ENCODE measurements around the gene TPPP2.

TPPP2 gene

DNA sequence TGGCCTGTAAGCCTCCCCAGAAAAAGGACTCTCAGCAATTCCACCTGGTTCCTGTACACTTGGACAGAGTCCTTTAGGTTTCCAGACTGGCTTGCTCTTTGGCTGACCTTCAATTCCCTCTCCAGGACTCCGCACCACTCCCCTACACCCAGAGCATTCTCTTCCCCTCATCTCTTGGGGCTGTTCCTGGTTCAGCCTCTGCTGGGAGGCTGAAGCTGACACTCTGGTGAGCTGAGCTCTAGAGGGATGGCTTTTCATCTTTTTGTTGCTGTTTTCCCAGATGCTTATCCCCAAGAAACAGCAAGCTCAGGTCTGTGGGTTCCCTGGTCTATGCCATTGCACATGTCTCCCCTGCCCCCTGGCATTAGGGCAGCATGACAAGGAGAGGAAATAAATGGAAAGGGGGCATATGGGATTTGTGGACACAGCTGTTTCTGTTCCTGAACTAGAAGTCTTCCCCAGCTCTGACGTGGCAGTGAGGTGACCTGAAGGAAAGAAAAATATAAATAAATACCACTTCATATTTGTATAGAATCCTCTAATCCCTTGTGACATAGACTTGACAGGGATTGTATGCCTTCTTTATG lies 13.5 kb downstream of the TPPP2 start:
- TF ChIP-seq, protein P1, sequence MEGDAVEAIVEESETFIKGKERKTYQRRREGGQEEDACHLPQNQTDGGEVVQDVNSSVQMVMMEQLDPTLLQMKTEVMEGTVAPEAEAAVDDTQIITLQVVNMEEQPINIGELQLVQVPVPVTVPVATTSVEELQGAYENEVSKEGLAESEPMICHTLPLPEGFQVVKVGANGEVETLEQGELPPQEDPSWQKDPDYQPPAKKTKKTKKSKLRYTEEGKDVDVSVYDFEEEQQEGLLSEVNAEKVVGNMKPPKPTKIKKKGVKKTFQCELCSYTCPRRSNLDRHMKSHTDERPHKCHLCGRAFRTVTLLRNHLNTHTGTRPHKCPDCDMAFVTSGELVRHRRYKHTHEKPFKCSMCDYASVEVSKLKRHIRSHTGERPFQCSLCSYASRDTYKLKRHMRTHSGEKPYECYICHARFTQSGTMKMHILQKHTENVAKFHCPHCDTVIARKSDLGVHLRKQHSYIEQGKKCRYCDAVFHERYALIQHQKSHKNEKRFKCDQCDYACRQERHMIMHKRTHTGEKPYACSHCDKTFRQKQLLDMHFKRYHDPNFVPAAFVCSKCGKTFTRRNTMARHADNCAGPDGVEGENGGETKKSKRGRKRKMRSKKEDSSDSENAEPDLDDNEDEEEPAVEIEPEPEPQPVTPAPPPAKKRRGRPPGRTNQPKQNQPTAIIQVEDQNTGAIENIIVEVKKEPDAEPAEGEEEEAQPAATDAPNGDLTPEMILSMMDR (IDR thresholded peaks at IDR 0.05; ENCODE audit: borderline replicate concordance, insufficient read depth, low read depth, low read length): no peak
- H3K4me3 ChIP-seq (ENCODE audit: low read depth, low read length): no peak overlapping the region

DNA sequence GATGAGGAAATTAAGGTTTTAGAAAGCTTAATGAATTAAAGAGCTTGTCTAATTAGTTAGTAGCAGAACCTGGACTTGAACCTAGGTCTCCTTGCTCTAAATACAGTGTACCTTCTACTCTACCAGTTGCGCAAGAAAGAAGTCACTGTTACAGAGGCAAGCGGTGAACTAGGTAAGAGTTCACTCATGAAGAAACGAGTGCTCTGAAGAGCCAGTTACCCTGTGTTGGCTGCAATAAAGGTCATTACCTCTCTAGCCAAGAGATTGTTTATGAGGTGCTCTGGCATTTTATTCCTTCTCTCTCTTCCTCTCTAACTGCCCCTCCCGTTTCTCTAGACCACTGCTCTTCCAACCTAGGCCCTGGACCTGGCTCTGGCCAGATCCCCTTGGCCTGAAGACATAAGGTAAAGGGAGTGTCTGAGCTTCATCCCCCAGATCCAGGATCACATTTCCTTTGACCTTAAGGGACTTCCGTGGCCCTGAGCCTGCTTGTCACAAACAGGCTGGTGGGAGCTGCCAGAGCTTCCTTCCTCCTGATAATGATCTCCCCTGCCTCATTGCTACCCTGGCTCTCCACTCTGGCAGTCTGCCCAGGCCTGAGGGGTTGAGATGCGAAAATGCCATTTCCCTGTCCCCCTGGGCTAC lies 14.1 kb downstream of the TPPP2 start:
- TF ChIP-seq, protein P1 (IDR thresholded peaks at IDR 0.05; ENCODE audit: borderline replicate concordance, insufficient read depth, low read depth, low read length): no peak
- H3K4me3 ChIP-seq (ENCODE audit: low read depth, low read length): no peak overlapping the region

DNA sequence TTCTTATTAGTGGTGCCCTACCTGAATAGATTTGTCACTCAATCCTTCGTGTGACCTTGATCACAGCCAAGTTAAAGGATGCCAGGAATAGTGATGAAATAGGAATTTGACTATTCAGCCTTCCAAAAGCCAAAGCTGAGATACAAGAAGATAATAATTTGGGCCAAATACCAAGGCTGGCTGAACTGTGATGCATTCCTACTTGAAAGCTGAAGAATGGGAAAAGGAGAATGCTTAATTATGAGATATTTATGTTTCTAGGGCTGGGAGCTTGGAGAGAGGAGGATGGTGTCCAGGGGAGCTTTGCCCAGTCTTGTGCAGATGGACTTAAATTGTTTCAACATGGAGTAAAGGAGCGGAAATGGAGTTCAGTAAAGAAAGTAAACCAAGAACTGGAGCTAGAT lies 17.4 kb downstream of the TPPP2 start:
- TF ChIP-seq, protein P1 (IDR thresholded peaks at IDR 0.05; ENCODE audit: borderline replicate concordance, insufficient read depth, low read depth, low read length): no peak

DNA sequence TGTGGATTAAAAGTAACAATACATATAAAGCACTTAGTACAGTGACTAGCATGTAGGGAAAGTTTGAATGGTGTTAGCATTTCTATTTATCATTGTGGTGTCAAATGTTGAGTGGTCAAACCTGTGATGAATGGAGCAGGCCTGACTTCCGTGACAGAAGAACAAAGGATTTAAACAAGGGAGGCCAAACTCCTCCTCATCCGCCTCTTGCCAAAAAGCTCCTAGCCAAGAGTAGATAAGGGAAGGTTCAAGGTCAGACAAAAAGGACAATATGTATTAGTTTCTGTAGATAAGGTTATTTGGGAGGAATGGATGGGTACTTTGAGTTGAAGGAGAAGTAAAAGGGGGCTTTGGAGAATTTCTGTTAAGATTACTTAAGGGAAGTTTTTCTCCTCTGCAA lies 18.6 kb downstream of the TPPP2 start:
- TF ChIP-seq, protein P1 (IDR thresholded peaks at IDR 0.05; ENCODE audit: borderline replicate concordance, insufficient read depth, low read depth, low read length): no peak
- H3K4me3 ChIP-seq (ENCODE audit: low read depth, low read length): no peak overlapping the region

More for the DNA sequence above, 17.4 kb downstream of the TPPP2 start:
- H3K4me3 ChIP-seq (ENCODE audit: low read depth, low read length): no peak overlapping the region

DNA sequence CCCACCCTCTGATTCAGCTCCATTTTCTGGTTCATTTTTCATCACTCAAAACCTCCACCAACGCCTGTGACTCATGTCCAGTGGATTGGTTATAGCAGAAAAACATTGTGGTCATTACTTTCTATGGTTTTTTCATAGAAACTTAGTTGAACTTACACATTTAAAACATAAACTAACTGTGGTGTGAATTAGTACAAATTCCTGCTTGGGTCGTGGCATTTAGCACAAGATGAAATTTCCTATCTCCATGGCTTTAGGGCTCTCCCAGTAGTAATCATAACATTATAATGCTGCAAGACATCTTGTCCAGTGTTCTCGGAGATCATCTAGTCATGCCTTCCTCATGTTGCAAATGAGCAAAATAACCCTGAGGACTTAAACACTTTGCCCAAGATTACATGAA lies 19.3 kb downstream of the TPPP2 start:
- TF ChIP-seq, protein P1 (IDR thresholded peaks at IDR 0.05; ENCODE audit: borderline replicate concordance, insufficient read depth, low read depth, low read length): no peak
- no peak overlapping the region for H3K4me3 ChIP-seq (ENCODE audit: low read depth, low read length)

DNA sequence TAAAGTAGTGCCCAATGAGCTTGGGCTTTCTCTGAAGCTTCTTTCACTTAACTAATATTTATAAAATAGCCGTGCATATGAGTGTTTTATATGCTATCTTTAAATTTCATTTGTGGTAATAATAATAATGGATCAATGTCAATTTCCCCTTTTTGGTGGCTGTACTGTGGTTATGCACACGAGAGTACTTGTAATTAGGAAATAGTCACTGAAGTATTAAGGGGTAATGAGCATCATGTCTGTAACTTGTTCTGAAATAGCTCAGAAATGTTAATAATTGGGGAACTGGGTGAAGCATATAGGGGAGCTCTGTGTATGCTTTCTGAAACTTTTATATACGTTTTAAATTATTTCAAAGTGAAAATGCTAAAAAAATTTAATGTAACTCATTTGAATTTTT lies 20.6 kb downstream of the TPPP2 start:
- TF ChIP-seq, protein P1 (IDR thresholded peaks at IDR 0.05; ENCODE audit: borderline replicate concordance, insufficient read depth, low read depth, low read length): no peak
- H3K4me3 ChIP-seq (ENCODE audit: low read depth, low read length): no peak overlapping the region
